MM.1S (cell line): Measurements from ENCODE around the gene TLCD1.

Experiments
- DNase-seq: peaks from one replicate; pipeline ENCODE4 v3.0.0-alpha.2; 2015
- H2AFZ ChIP-seq: fragments of 300-600 bp; sonication (generic); 2 replicates; pipeline ENCODE4 v1.6.0; 2016; ENCODE audit warnings: antibody characterized with exemption, low read length
- H3F3A ChIP-seq: fragments of 300-600 bp; sonication (generic); 2 replicates; pipeline ENCODE4 v1.6.1; 2016; ENCODE audit warnings: mild to moderate bottlenecking, antibody characterized with exemption, low read length, moderate library complexity, mixed read lengths; ENCODE audit not compliant: insufficient read depth
- H3K27ac ChIP-seq: fragments of 300-600 bp; sonication (generic); 2 replicates; pipeline ENCODE4 v1.5.1; 2016; ENCODE audit warnings: mild to moderate bottlenecking, low read length
- H3K27me3 ChIP-seq: fragments of 300-600 bp; sonication (generic); replicated peaks from 2 replicates; pipeline ENCODE4 v1.6.0; 2016; ENCODE audit warnings: low read length; ENCODE audit not compliant: insufficient read depth
- H3K36me3 ChIP-seq: fragments of 300-600 bp; sonication (generic); replicated peaks from 2 replicates; pipeline ENCODE4 v1.6.1; 2016; ENCODE audit warnings: mild to moderate bottlenecking, low read length, mixed read lengths; ENCODE audit not compliant: insufficient read depth
- H3K4me1 ChIP-seq: fragments of 300-600 bp; sonication (generic); 2 replicates; pipeline ENCODE4 v1.6.1; 2016; ENCODE audit warnings: low read length, mixed read lengths
- H3K4me2 ChIP-seq: fragments of 300-600 bp; sonication (generic); 2 replicates; pipeline ENCODE4 v1.6.0; 2016; ENCODE audit warnings: low read depth, low read length
- H3K4me3 ChIP-seq: fragments of 300-600 bp; sonication (generic); 2 replicates; pipeline ENCODE4 v1.5.1; 2016; ENCODE audit warnings: low read length, mixed read lengths
- H3K79me2 ChIP-seq: fragments of 300-600 bp; sonication (generic); 2 replicates; pipeline ENCODE4 v1.6.1; 2016; ENCODE audit warnings: mixed run types, low read length, mixed read lengths
- H3K9ac ChIP-seq: fragments of 300-600 bp; sonication (generic); 2 replicates; pipeline ENCODE4 v1.6.1; 2016; ENCODE audit warnings: low read length, mixed read lengths
- H3K9me2 ChIP-seq: fragments of 300-600 bp; sonication (generic); replicated peaks from 2 replicates; pipeline ENCODE4 v1.6.1; 2016; ENCODE audit warnings: mild to moderate bottlenecking, low read length, mixed read lengths; ENCODE audit not compliant: insufficient read depth
- H3K9me3 ChIP-seq: fragments of 300-600 bp; sonication (generic); replicated peaks from 2 replicates; pipeline ENCODE4 v1.6.1; 2016; ENCODE audit warnings: mild to moderate bottlenecking, low read length, mixed read lengths; ENCODE audit not compliant: insufficient read depth
- H4K20me1 ChIP-seq: fragments of 300-600 bp; sonication (generic); 2 replicates; pipeline ENCODE4 v1.6.1; 2016; ENCODE audit warnings: mild to moderate bottlenecking, low read length, moderate library complexity, mixed read lengths; ENCODE audit not compliant: insufficient read depth
- CTCF ChIP-seq: fragments of 300-600 bp; sonication (generic); IDR thresholded peaks from 2 replicates; pipeline ENCODE4 v1.5.1; 2016; ENCODE audit warnings: antibody characterized with exemption, low read length, mixed read lengths
- EZH2 ChIP-seq: fragments of 300-600 bp; sonication (generic); optimal IDR thresholded peaks from 2 replicates; pipeline ENCODE3; 2017; ENCODE audit warnings: low read depth, mild to moderate bottlenecking, antibody characterized with exemption, low read length, mixed read lengths
- EZH2phosphoT487 ChIP-seq: fragments of 300-600 bp; sonication (generic); IDR thresholded peaks from 2 replicates; pipeline ENCODE4 v1.6.1; 2018; ENCODE audit warnings: antibody characterized with exemption, low read length

TLCD1 gene

DNA sequence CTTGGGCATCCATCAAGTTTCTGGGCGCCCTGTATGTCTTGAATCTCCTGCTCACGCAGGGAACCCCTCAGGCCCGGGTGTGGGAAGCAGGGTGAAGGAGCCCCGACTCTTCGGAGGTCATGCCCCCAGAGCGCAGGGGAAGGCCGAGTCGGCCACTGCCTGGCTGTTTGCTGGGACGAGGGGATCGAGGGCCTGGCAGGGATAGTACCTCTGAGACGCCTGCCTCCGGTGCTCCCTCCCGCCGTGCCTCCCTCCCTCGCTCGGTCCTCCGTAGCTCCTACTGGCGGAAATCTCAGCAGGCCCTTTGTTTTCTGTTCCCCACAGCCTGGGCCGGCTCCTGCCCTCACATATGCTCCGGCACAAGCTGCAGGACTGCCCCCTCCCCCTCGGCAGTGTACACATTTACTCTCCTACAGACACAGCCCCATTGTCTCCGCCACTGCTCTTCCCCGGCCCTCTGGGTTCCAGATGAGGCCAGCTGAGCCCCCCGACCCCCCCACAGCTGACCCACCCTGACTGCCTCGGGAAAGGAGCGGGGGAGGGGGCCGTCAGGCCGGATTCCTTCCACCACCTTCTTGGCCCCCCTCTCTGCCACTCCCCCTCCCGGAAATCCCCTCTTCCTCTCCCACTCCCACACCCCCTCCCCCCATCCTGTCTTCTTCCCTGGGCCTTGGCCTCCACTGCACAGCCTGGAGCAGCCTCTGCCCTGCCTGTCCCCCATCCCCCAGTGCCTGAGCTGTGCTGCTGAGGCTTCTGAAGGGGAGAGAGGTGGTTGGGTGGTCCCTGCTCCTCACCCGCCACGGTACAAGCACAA lies 19.1 kb upstream of the TLCD1 start:
- no peaks in the 10 kb centered on the region for H3K9me2 ChIP-seq
- TF ChIP-seq EZH2phosphoT487: no peak
- TF ChIP-seq CTCF: no peak
- no peak for TF ChIP-seq EZH2
- peaks cover 38% of the 10 kb centered on the region for H3K79me2 ChIP-seq
- peak overlapping the region; percentile 90 for H3K4me2 ChIP-seq
- H2AFZ ChIP-seq: peak overlapping the region; percentile 14; the same call in 1 of the 2 replicates
- H3K4me3 ChIP-seq: peak overlapping the region; percentile 74
- peak overlapping the region; percentile 34; the same call in 1 of the 2 replicates for H3K27ac ChIP-seq
- H3K27me3 ChIP-seq: no peaks in the 10 kb centered on the region
- peak overlapping the region; percentile 71 for H3K9ac ChIP-seq
- no peaks in the 10 kb centered on the region for H3K9me3 ChIP-seq
- peaks cover 18% of the 10 kb centered on the region for H3K4me1 ChIP-seq
- DNase-seq: peak; percentile 59
- no peaks in the 10 kb centered on the region for H3K36me3 ChIP-seq
- peaks cover 13% of the 10 kb centered on the region for H3F3A ChIP-seq
- H4K20me1 ChIP-seq: no peaks in the 10 kb centered on the region

GRCh38 chr17:28744104-28744971 lies 18.3 kb upstream of the TLCD1 start:
- Histone ChIP-seq H3K9me3 (no peaks in the 10 kb centered on the region), H3K36me3 (no peaks in the 10 kb centered on the region), H3K4me1 (peaks cover 18% of the 10 kb centered on the region), H3K9ac (peak overlapping the region; percentile 71), H3K27me3 (no peaks in the 10 kb centered on the region), H4K20me1 (no peaks in the 10 kb centered on the region), H3K79me2 (peaks cover 38% of the 10 kb centered on the region), H3K9me2 (no peaks in the 10 kb centered on the region), H3K4me3 (peak overlapping the region; percentile 74), H3K4me2 (peak overlapping the region; percentile 90; the same call in 1 of the 2 replicates), H2AFZ (peak overlapping the region; percentile 30; the same call in 1 of the 2 replicates), H3K27ac (peak overlapping the region; percentile 34; the same call in 1 of the 2 replicates), H3F3A (peaks cover 13% of the 10 kb centered on the region)
- DNase-seq: peak; percentile 57
- TF ChIP-seq EZH2 (no peak), CTCF (no peak), EZH2phosphoT487 (no peak)

- peaks cover 38% of the 10 kb centered on the region for H3K79me2 ChIP-seq
- peak; percentile 87 for DNase-seq
- no peaks in the 10 kb centered on the region for H3K9me2 ChIP-seq
- no peaks in the 10 kb centered on the region for H3K27me3 ChIP-seq
- no peaks in the 10 kb centered on the region for H4K20me1 ChIP-seq
- peak within 1 kb of the TSS; percentile 64 for H3K27ac ChIP-seq
- peak within 1 kb of the TSS; percentile 90 for H3K4me2 ChIP-seq
- no peaks in the 10 kb centered on the region for H3K9me3 ChIP-seq
- H3K9ac ChIP-seq: peak within 1 kb of the TSS; percentile 73
- peaks cover 11% of the 10 kb centered on the region for H3F3A ChIP-seq
- peak within 1 kb of the TSS; percentile 81 for H3K4me3 ChIP-seq
- peaks cover 25% of the 10 kb centered on the region for H3K4me1 ChIP-seq
- peak within 1 kb of the TSS; percentile 32 for H2AFZ ChIP-seq
- TF ChIP-seq EZH2phosphoT487: no peak
- no peak for TF ChIP-seq EZH2
- no peak for TF ChIP-seq CTCF
- no peaks in the 10 kb centered on the region for H3K36me3 ChIP-seq
These were observed 17.4 kb upstream of the TLCD1 start, which contains the start of gene TRAF4 for GRCh38 chr17:28743243-28744103. Gene TRAF4, plus strand, starts transcription at chr17:28744011. Its CDS starts 102 bp downstream, at chr17:28744113.
